Measurements from ENCODE around the gene ICAM1.

Gene ICAM1

DNA sequence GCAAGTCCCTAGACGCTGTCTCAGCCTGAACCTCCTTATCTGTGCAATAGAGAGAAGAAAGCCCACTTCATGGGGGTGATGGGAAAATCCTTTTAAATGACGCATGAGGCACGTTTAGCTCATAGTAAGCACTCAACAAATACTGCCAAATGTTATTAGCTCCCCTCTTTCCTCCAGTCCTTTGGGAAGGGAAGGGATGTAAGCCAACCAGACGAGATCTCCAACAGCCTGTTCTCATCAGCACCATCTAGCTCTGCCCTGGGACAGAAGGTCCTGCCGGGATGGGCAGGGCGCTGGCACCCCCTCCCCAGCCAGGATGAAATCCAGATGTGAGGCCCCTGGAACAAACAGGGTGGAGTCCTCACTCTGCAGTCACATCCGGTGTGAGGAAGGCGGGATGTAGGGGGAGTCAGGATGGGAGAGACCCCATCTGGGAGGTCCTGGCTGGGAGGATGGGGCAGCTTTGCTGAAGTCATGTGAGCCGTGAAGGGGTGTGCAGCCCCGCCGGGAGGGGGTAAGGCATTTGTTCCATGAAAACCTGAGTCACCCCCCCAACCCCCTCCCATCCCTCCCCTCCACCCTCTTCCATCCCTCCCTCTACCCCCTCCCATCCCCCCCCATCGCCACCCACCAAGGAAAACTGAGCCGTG lies 44.4 kb upstream of the ICAM1 start:
- Histone ChIP-seq H3K27ac (ENCODE audit: insufficient read depth in 1 of 2, low read depth in 1 of 2, low read length in 2 of 2, poor library complexity in 1 of 2, severe bottlenecking in 2 of 2) (no peak overlapping the region), H3K9me3 (ENCODE audit: control extremely low read depth in 1 of 5, control insufficient read depth in 4 of 5, insufficient read depth in 2 of 5, low read depth in 1 of 5, low read length in 4 of 5) (no peaks in the 10 kb centered on the region), H3K27me3 (replicated peaks in 2 of 5; ENCODE audit: control insufficient read depth in 4 of 5, insufficient read depth in 5 of 5, low read length in 4 of 5) (no peaks in the 10 kb centered on the region), H3K4me1 (ENCODE audit: control extremely low read depth in 1 of 4, control insufficient read depth in 4 of 4, insufficient read depth in 4 of 4, low read length in 3 of 4) (peaks cover 6 to 41% (median 28%) of the 10 kb centered on the region in 4 experiments), H3K36me3 (ENCODE audit: control insufficient read depth in 4 of 4, insufficient read depth in 4 of 4, low read length in 3 of 4) (peaks cover 0 to 4% (median 0%) of the 10 kb centered on the region in 4 experiments), H3K4me3 (ENCODE audit: control insufficient read depth in 1 of 7, extremely low read depth in 1 of 7, insufficient read depth in 4 of 7, low read depth in 2 of 7, low read length in 6 of 7) (no peak overlapping the region)
- ChIA-PET CTCF (interaction anchor here (1.3 to 3.7 kb wide), 2 partner anchors 23 to 32 kb away, joined by 5 to 17 read pairs; no protein-coding TSS in a partner anchor), POLR2A (interaction anchor here (1.1 kb wide), 1 partner anchor 25 kb away, joined by 3 read pairs; the partner anchor contains the start of gene MRPL4)
- 100% methylated on average over 3 of the region's 13 CpGs for WGBS (ENCODE audit: insufficient coverage)
- DNase-seq: no peak

DNA sequence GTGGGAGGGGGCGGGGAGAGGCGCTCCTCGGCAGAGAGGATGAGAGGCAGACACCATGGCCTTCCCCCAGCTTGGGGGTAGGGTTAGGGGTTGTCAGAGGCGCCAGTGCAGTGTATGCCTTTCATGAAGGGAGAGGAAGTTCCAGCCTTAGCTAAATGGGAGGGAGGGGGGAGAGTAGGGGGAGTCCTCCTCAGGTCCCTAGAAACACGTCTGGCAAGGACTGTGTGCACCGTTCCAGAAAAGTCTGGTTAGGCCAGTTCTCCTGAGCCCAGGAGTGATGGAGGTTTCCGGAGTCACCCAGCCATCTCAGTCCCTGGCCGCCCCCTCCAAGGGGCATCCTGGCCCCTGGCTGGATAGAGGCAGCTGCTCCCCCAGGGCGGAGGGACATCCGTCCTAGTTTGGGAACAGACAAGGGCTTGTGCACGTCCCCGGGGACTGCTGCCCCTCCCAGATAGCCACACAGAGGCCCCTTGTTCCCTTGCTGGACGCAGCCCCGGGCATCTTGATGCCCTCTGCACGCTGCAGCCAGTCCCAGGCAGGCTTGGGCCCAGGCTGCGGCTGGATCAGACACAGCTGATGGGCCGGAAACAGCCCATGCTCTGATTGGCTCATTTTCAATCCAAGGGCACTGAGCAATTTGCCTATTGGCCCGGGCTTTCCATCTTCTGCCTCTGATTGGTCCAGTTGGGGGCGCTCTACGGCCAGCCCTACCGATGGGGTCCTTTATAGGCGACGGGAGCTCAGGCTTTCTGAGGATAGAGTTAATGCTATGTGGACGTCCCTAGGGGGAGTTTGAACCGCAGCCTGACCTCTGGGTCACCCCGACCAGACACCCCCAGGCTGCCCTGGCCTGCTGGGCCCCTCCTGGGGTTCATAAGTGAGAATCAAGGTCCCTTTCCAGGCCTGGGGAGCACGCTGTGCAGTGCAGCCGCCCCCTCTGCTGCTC lies 43.6 kb upstream of the ICAM1 start:
- H3K27me3 ChIP-seq (replicated peaks in 2 of 5; ENCODE audit: control insufficient read depth in 4 of 5, insufficient read depth in 5 of 5, low read length in 4 of 5): no peaks in the 10 kb centered on the region
- CTCF ChIA-PET: interaction anchor here (1.3 to 3.7 kb wide), 4 partner anchors 22 to 47 kb away, joined by 4 to 18 read pairs (median 11); partner anchors contain the start of gene MRPL4
- H3K9me3 ChIP-seq (ENCODE audit: control extremely low read depth in 1 of 5, control insufficient read depth in 4 of 5, insufficient read depth in 2 of 5, low read depth in 1 of 5, low read length in 4 of 5): no peaks in the 10 kb centered on the region
- H3K4me3 ChIP-seq (ENCODE audit: control insufficient read depth in 1 of 7, extremely low read depth in 1 of 7, insufficient read depth in 4 of 7, low read depth in 2 of 7, low read length in 6 of 7): no peak overlapping the region
- WGBS (ENCODE audit: insufficient coverage): 94% methylated on average over 21 of the region's 28 CpGs
- no peak overlapping the region for H3K27ac ChIP-seq (ENCODE audit: insufficient read depth in 1 of 2, low read depth in 1 of 2, low read length in 2 of 2, poor library complexity in 1 of 2, severe bottlenecking in 2 of 2)
- H3K4me1 ChIP-seq (ENCODE audit: control extremely low read depth in 1 of 4, control insufficient read depth in 4 of 4, insufficient read depth in 4 of 4, low read length in 3 of 4): peaks cover 4 to 40% (median 27%) of the 10 kb centered on the region in 4 experiments
- POLR2A ChIA-PET: interaction anchor here (0.6 to 1.1 kb wide), 3 partner anchors 11 to 24 kb away, joined by 3 to 4 read pairs (median 3); partner anchors contain the start of gene MRPL4
- DNase-seq: no peak
- peaks cover 0 to 4% (median 0%) of the 10 kb centered on the region in 4 experiments for H3K36me3 ChIP-seq (ENCODE audit: control insufficient read depth in 4 of 4, insufficient read depth in 4 of 4, low read length in 3 of 4)

DNA sequence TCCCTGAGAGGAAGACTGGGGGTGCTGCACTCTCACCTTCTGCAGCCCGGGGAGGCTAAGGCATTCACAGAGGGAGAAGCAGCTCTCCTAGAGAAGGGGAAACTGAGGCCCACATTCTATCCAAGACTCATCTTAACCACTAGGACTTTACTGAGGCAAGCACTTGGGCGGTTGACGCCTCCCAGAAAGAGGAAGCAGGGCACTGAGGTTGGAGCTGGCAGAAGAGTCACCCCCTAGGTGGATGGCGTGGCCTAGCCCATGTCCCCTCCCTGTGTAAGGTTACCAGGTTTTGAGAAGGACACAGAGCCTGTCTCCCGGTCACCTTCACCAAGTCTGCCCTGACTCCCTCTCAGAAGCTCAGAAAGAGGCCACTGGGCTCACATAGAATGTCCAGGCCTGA lies 42.5 kb upstream of the ICAM1 start:
- Histone ChIP-seq H3K27ac (ENCODE audit: insufficient read depth in 1 of 2, low read depth in 1 of 2, low read length in 2 of 2, poor library complexity in 1 of 2, severe bottlenecking in 2 of 2) (no peak overlapping the region), H3K4me1 (ENCODE audit: control extremely low read depth in 1 of 4, control insufficient read depth in 4 of 4, insufficient read depth in 4 of 4, low read length in 3 of 4) (peaks cover 0 to 32% (median 21%) of the 10 kb centered on the region in 4 experiments), H3K27me3 (replicated peaks in 2 of 5; ENCODE audit: control insufficient read depth in 4 of 5, insufficient read depth in 5 of 5, low read length in 4 of 5) (no peaks in the 10 kb centered on the region), H3K4me3 (ENCODE audit: control insufficient read depth in 1 of 7, extremely low read depth in 1 of 7, insufficient read depth in 4 of 7, low read depth in 2 of 7, low read length in 6 of 7) (no peak overlapping the region), H3K9me3 (ENCODE audit: control extremely low read depth in 1 of 5, control insufficient read depth in 4 of 5, insufficient read depth in 2 of 5, low read depth in 1 of 5, low read length in 4 of 5) (no peaks in the 10 kb centered on the region), H3K36me3 (ENCODE audit: control insufficient read depth in 4 of 4, insufficient read depth in 4 of 4, low read length in 3 of 4) (peaks cover 0 to 4% (median 0%) of the 10 kb centered on the region in 4 experiments)
- DNase-seq: peak in 2 of 3 donors; percentile 59 to 62
- ChIA-PET CTCF (interaction anchor here (0.7 to 2.9 kb wide), 9 partner anchors 8 to 296 kb away, joined by 3 to 18 read pairs (median 4); partner anchors contain the start of genes DNMT1 and MRPL4), POLR2A (interaction anchor here (0.7 kb wide), 1 partner anchor 15 kb away, joined by 4 read pairs; no protein-coding TSS in a partner anchor)
- WGBS (ENCODE audit: insufficient coverage): 77% methylated on average over 3 of the region's 5 CpGs

DNA sequence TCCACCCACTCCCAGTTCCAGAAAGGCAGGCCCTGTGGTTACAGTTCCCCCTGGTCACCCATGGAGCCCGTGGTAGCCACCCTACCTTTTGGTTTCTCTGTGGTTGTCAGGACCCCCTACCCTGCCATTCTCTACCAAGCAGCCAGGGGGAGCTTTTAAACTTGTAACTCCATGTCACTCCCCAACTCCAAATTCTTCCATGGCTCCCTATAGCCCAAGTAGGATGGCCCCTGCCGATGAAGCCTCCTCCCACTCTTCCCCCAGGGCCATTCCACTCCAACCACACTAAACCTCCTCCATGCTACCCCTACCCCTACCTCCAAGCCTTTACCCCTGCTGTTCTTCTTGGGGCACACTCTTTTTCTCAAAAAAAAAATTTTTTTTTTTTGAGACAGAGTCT lies 42.0 kb upstream of the ICAM1 start:
- ChIA-PET POLR2A (no interaction called here), CTCF (interaction anchor here (0.7 to 2.9 kb wide), 9 partner anchors 9 to 296 kb away, joined by 3 to 18 read pairs (median 4); partner anchors contain the start of genes DNMT1 and MRPL4)
- peak; percentile 42 to 69 (median 68) for DNase-seq
- Histone ChIP-seq H3K27ac (ENCODE audit: insufficient read depth in 1 of 2, low read depth in 1 of 2, low read length in 2 of 2, poor library complexity in 1 of 2, severe bottlenecking in 2 of 2) (no peak overlapping the region), H3K4me1 (ENCODE audit: control extremely low read depth in 1 of 4, control insufficient read depth in 4 of 4, insufficient read depth in 4 of 4, low read length in 3 of 4) (peaks cover 0 to 29% (median 21%) of the 10 kb centered on the region in 4 experiments), H3K27me3 (replicated peaks in 2 of 5; ENCODE audit: control insufficient read depth in 4 of 5, insufficient read depth in 5 of 5, low read length in 4 of 5) (no peaks in the 10 kb centered on the region), H3K4me3 (ENCODE audit: control insufficient read depth in 1 of 7, extremely low read depth in 1 of 7, insufficient read depth in 4 of 7, low read depth in 2 of 7, low read length in 6 of 7) (no peak overlapping the region), H3K9me3 (ENCODE audit: control extremely low read depth in 1 of 5, control insufficient read depth in 4 of 5, insufficient read depth in 2 of 5, low read depth in 1 of 5, low read length in 4 of 5) (no peaks in the 10 kb centered on the region), H3K36me3 (ENCODE audit: control insufficient read depth in 4 of 4, insufficient read depth in 4 of 4, low read length in 3 of 4) (peaks cover 0 to 4% (median 0%) of the 10 kb centered on the region in 4 experiments)
- WGBS (ENCODE audit: insufficient coverage): 91% methylated on average over 1 of the region's 2 CpGs

DNA sequence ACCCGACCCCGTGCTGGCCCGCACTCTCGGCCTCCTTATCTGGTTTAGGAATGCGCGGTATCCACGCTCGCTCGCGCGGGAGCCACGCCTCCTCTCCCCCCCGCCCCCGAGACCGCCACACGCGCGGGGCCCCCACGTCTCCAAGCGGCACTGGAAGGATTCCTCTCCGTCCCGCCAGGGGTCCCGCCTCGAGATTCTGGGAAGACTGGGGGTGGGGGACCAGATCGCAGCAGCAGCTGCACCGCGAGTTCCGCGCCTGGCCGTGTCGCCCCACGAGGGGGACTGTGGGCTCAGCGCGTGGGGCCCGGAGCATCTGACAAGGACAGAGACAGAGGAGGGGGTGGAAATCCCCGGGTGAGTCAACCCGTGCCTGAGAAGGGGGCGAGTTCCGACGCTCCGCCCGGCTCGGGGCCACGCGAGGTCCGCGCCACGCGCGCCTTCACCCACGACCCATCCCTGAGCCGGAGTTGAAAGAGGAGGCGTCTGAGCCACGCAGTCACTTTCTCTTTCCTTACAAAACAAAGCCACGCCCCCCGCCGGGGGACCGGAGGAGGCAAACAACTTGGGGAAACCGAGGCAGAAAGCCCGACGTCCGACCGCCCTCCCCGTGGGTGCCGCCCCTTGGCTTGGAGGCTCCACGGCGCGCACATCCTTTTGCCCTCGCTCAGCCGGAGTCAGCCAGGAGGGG lies 40.6 kb upstream of the ICAM1 start:
- H3K4me1 ChIP-seq (ENCODE audit: control extremely low read depth in 1 of 4, control insufficient read depth in 4 of 4, insufficient read depth in 4 of 4, low read length in 3 of 4): peaks cover 0 to 30% (median 21%) of the 10 kb centered on the region in 4 experiments
- 2% methylated on average over 41 of the region's 70 CpGs for WGBS (ENCODE audit: insufficient coverage)
- POLR2A ChIA-PET: interaction anchor here (1.0 to 1.1 kb wide), 2 partner anchors 16 to 20 kb away, joined by 4 read pairs; no protein-coding TSS in a partner anchor

DNA sequence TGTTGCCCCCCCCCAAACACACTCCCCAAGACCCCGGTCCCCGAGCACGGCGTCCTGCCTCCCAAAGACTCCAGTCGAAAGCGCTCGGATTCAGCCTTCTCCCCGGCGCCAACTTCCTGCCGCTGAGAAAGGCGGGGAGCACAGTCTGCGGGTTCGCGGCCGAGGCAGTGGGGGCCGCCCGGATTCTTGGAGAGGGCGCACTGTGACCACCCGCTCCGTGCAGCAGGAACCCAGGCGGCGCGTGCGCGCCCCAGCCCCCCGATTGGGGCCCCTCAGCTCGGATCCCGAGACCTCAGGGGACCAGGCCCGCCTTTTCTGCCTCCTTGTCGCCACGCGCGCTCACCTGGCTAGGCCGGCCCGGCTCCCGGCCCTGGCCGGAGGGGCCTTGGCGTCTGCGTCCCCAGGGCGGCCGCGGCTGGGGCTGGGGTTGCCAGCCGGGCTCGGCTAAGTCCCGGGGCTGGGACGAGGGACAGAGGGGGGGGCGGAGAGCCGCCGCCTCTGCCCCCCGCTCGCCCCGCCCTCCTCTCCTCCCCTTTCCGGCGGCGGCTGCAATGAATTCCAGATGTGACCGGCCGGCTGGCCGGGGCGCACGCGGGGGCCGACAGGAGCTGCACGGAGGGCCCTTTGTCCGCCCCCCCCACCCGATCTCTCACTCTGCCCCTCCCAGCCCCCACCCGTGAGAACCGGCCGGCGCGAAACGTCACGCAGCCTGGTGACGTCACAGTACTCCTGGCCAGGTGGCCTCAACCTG lies 39.9 kb upstream of the ICAM1 start, which contains the start of gene S1PR2:
S1PR2 (minus strand) TSS at position 471 of the 751 bp plus-strand sequence. CDS start 6,426 bp downstream, outside the sequence.
- POLR2A ChIA-PET: interaction anchor here (0.5 to 1.1 kb wide), 4 partner anchors 15 to 19 kb away, joined by 3 to 4 read pairs (median 4); no protein-coding TSS in a partner anchor
- peak; percentile 63 to 86 (median 83) for DNase-seq
- CTCF ChIA-PET: no interaction called here
- 0% methylated on average over 36 of the region's 73 CpGs for WGBS (ENCODE audit: insufficient coverage)
- peak within 1 kb of the TSS in 1 of 2 experiments; percentile 34 for H3K27ac ChIP-seq (ENCODE audit: insufficient read depth in 1 of 2, low read depth in 1 of 2, low read length in 2 of 2, poor library complexity in 1 of 2, severe bottlenecking in 2 of 2)
- H3K4me1 ChIP-seq (ENCODE audit: control extremely low read depth in 1 of 4, control insufficient read depth in 4 of 4, insufficient read depth in 4 of 4, low read length in 3 of 4): peaks cover 0 to 36% (median 25%) of the 10 kb centered on the region in 4 experiments
- H3K9me3 ChIP-seq (ENCODE audit: control extremely low read depth in 1 of 5, control insufficient read depth in 4 of 5, insufficient read depth in 2 of 5, low read depth in 1 of 5, low read length in 4 of 5): no peaks in the 10 kb centered on the region
- H3K4me3 ChIP-seq (ENCODE audit: control insufficient read depth in 1 of 7, extremely low read depth in 1 of 7, insufficient read depth in 4 of 7, low read depth in 2 of 7, low read length in 6 of 7): peak within 1 kb of the TSS; percentile 61 to 84 (median 75)
- no peaks in the 10 kb centered on the region for H3K36me3 ChIP-seq (ENCODE audit: control insufficient read depth in 4 of 4, insufficient read depth in 4 of 4, low read length in 3 of 4)
- no peaks in the 10 kb centered on the region for H3K27me3 ChIP-seq (replicated peaks in 2 of 5; ENCODE audit: control insufficient read depth in 4 of 5, insufficient read depth in 5 of 5, low read length in 4 of 5)

More for the DNA sequence above, 40.6 kb upstream of the ICAM1 start:
- Histone ChIP-seq H3K27ac (ENCODE audit: insufficient read depth in 1 of 2, low read depth in 1 of 2, low read length in 2 of 2, poor library complexity in 1 of 2, severe bottlenecking in 2 of 2) (peak overlapping the region in 1 of 2 experiments; percentile 34), H3K27me3 (replicated peaks in 2 of 5; ENCODE audit: control insufficient read depth in 4 of 5, insufficient read depth in 5 of 5, low read length in 4 of 5) (no peaks in the 10 kb centered on the region), H3K9me3 (ENCODE audit: control extremely low read depth in 1 of 5, control insufficient read depth in 4 of 5, insufficient read depth in 2 of 5, low read depth in 1 of 5, low read length in 4 of 5) (no peaks in the 10 kb centered on the region), H3K4me3 (ENCODE audit: control insufficient read depth in 1 of 7, extremely low read depth in 1 of 7, insufficient read depth in 4 of 7, low read depth in 2 of 7, low read length in 6 of 7) (peak overlapping the region; percentile 61 to 84 (median 75)), H3K36me3 (ENCODE audit: control insufficient read depth in 4 of 4, insufficient read depth in 4 of 4, low read length in 3 of 4) (no peaks in the 10 kb centered on the region)
- CTCF ChIA-PET: interaction anchor here (2.9 kb wide), 1 partner anchor 20 kb away, joined by 18 read pairs; the partner anchor contains the start of gene MRPL4
- DNase-seq: peak in 2 of 3 donors; percentile 55 to 68
